Measurements from ENCODE around the gene GAK.
"Not testable (repeated sequence)": the region's sequence is repeated elsewhere in the genome, so short reads cannot be mapped to it uniquely, and the experiment has no call there.

Gene GAK

DNA sequence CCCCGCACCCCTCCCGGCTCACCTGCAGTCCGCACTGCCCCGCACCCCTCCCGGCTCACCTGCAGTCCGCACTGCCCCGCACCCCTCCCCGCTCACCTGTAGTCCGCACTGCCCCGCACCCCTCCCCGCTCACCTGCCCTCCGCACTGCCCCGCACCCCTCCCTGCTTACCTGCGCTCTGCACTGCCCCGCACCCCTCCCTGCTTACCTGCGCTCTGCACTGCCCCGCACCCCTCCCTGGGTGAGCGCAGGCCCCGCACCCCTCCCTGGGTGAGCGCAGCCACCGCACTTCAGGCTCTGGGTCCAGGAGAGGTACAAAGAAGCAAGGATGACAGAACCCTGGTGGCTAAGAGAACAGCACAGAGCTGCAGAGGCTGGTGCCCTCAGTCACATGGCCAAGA lies 4.5 kb downstream of the GAK start:
- DNase-seq (ENCODE audit: low read depth in 3 of 3, low spot score in 1 of 3), result not testable (repeated sequence)

DNA sequence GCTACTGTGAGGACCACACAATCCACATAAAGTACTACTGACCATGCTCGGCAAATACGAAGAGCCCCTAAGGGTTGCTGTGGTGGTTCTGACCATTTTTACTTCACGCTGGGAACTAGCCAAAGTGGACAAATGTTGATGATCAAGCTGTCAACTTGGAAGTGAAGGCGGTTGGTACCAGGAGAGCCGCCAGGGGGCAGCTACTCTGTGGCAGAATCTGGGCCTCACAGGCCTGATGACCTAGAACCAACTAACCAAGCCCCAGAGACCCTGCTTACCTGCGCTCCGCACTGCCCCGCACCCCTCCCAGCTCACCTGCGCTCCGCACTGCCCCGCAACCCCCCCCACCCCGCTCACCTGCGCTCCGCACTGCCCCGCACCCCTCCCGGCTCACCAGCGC lies 5.6 kb downstream of the GAK start:
- DNase-seq (ENCODE audit: low read depth in 3 of 3, low spot score in 1 of 3), result no peak

DNA sequence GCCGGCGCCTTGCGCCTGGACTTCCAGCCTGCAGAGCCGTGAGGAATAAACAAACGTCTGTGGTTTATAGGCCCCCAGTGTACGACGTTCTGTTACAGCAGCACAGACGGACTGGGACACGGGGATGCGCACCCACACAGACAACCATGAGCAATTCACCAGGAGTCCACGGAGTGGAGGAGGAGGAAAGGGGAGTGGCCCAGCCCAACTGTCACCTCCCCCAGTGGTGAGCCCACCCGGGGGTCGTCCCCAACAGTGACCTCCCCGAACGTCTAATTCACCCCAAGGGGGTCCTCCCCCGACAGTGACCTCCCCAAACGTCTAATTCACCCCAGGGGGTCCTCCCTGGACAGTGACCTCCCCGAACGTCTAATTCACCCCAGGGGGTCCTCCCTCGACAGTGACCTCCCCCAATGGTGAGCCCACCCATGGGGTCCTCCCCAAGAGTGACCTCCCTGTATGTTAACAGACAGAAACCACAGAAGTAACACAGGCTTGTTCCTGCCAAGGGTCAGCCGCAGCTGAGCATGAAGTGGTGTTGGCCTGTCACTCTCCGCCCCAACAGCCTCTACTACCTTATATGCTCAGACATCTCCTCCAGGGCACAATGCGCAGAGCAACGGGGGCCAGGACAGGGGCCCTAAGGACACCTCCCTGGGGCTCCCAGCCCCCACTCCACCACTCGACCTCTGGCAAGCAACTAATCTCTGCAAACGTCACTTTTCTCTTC lies 6.2 kb downstream of the GAK start:
- DNase-seq (ENCODE audit: low read depth in 3 of 3, low spot score in 1 of 3), result no peak

DNA sequence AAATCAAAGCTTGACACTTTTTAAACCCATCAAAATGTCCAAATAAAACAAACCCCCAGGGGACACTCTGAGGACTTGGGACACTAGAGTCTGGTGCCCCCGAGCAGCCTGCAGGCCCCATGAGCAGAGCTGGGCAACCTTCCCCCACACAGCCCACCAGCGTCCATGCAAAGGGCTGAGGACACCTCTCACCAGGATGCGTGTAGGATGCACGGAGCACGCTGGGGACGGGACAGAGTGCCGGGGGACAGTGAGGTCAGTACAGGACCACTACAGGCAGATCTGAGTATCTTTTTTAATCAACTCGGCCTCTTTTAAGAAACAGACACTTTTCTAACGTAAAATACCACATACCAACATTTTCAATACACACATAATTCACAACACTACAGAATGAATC lies 6.9 kb downstream of the GAK start:
- DNase-seq (ENCODE audit: low read depth in 3 of 3, low spot score in 1 of 3), result no peak

DNA sequence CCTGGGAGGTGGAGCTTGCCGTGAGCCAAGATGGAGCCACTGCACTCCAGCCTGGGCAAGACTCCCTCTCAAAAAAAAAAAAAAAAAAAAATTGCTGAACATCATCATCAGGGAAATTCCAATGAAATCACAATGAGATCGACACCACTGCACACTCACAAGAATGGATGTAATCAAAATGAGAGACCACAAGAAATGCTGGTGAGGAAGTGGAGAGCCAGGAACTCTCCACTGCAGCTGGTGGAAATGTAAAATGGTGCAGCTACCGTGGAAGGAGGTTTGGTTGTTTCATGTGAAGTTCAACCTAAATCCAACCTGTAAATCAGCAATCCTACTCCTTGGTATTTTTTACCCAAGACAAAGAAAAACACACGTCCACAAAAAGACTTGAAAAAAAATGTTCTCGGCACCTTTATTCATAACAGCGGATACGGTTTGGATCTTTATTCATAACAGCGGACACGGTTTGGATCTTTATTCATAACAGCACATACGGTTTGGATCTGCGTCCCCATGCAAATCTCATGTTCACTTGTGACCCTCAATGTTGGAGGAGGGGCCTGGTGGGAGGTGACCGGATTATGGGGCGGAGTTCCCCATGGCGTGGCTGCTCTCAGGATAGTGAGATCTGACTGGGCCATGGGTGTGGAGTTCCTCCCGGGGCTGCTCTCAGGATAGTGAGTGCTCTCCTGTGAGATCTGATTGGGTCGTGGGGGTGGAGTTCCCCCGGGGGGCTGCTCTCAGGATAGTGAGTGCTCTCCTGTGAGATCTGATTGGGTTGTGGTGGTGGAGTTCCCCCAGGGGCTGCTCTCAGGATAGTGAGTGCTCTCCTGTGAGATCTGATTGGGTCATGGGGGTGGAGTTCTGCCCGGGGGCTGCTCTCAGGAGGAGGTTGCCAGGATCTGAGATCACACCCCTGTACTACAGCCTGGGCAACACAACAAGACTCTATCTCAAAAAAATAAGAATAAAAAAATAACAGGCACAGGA lies 7.7 kb downstream of the GAK start:
- no peak for DNase-seq (ENCODE audit: low read depth in 3 of 3, low spot score in 1 of 3)

DNA sequence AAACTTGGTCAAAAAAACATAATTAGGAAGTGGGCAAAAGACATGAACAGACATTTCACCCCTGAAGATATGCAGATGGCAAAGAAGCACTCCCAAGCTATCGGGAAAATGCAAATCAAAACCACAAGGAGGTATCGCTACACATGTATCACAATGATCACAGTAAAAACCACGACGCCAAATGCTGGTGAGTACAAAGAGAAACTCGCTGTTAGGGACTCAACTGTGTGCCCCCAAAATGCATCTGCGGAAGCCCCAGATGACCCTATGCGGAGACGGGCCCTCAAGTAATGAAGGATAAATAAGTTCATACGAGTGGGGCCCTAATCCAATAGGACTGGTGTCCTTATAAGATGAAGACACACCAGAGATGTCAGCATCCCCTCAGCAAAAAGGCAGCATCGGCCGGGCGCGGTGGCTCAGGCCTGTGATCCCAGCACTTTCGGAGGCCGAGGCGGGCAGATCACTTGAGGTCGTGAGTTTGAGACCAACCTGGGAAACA lies 10.2 kb downstream of the GAK start:
- no peak for DNase-seq (ENCODE audit: low read depth in 3 of 3, low spot score in 1 of 3)

DNA sequence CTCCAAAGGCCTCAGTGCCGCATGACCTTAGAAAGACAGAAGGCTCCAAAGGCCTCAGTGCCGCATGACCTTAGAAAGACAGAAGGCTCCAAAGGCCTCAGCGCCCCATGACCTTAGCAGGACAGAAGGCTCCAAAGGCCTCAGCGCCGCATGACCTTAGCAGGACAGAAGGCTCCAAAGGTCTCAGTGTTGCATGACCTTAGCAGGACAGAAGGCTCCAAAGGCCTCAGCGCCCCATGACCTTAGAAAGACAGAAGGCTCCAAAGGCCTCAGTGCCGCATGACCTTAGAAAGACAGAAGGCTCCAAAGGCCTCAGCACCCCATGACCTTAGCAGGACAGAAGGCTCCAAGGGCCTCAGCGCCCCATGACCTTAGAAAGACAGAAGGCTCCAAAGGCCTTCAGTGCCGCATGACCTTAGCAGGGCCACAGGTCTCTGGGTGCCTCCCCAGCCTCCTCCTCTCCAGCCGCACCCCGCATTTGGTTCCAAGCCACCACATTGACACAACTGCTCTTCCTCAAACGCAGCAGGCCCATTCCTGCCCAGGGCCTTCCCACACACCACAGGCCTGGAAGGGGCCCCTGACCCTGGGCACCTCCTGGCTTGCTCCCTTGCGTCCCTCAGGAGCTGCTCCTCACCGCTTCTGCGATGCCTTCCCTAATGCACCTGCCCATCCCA lies 13.0 kb downstream of the GAK start:
- DNase-seq (ENCODE audit: low read depth in 3 of 3, low spot score in 1 of 3), result not testable (repeated sequence)

DNA sequence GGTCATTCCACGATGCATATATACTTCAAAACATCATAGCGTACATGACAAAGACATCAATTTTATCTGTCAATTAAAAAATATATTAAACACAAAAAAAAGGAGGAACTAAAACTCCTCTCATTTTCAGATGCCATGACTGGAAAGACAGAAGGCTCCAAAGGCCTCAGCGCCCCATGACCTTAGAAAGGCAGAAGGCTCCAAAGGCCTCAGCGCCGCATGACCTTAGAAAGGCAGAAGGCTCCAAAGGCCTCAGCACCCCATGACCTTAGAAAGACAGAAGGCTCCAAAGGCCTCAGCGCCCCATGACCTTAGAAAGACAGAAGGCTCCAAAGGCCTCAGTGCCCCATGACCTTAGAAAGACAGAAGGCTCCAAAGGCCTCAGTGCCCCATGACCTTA lies 13.5 kb downstream of the GAK start:
- not testable (repeated sequence) for DNase-seq (ENCODE audit: low read depth in 3 of 3, low spot score in 1 of 3)

DNA sequence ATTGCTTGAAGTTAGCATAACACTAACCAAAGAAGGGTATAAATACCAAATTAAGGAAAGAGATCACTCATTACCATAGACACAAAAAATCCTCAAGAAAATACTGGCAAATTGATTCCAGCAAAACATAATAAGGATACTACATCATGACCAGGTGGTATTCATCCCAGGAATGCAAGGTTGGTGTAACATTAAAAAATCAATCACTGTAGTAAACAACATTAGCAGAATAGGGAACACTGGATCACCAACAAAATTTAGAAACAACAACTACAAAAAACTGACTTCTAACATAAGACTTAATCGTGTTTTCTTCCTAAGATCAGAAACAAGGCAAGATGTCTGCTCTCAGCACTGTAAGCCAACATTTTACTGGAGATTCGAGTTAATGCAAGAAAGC lies 14.1 kb downstream of the GAK start:
- no peak for DNase-seq (ENCODE audit: low read depth in 3 of 3, low spot score in 1 of 3)

DNA sequence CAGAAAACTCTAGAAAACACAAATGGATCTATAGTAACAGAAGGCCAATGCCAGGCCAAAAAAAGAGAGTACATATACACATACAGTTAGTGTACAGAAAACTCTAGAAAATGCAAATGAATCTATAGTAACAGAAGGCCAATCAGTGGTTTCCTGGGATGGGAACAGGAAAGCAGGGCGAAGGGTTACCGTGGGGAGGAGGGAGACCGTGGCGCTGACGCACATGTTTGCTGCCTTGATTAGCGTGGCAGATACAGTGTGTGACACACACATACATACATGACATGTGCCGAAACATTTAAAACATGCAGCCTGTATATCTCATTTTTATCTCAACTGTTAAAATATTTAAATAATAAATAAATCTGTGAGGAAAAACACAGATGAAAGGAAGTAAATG lies 14.7 kb downstream of the GAK start:
- no peak for DNase-seq (ENCODE audit: low read depth in 3 of 3, low spot score in 1 of 3)

DNA sequence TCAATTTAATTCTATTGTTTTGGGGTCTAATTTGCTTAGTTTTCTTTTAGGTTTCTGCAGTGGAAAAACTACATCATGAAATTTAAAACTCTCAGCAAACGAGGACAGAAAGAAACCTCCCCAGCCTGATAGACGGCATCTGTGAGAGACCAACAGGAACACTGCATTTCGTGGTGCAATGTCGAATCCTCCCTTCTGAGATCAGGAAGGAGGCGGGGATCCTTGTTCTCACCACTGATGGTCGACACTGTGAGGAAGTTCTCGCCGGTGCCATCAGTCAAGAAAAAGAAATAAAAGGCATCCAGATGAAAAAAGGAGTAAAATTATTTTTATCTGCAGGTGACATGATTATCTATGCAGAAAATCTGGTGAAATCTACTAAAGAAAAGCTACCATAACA lies 16.5 kb downstream of the GAK start:
- no peak for DNase-seq (ENCODE audit: low read depth in 3 of 3, low spot score in 1 of 3)

DNA sequence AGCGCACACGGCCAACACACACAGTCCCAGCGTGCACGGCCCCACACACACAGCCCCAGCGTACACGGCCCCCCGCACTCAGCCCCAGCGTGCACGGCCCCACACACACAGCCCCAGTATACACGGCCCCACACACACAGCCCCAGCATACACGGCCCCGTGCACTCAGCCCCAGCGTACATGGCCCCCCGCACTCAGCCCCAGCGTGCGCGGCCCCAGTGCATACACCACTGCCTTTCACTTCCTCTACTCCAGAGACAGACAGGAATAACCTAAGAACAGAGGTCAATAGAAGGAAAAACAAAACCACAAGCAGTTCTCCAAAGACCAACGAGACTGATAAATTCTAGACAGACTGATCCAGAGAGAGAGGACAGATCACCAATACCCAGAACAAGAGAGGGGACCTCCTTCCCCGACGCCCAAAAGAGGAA lies 17.1 kb downstream of the GAK start:
- DNase-seq (ENCODE audit: low read depth in 3 of 3, low spot score in 1 of 3), result no peak

DNA sequence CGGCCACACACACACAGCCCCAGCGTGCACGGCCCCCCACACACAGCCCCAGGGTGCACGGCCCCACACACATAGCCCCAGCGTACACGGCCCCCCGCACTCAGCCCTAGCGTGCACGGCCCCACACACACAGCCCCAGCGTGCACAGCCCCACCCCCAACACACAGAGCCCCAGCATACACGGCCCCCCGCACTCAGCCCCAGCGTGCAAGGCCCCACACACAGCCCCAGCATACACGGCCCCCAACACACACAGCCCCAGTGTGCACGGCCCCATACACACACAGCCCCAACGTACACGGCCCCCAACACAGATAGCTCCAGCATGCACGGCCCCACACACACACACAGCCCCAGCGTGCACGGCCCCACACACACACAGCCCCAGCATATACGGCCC lies 17.6 kb downstream of the GAK start:
- DNase-seq (ENCODE audit: low read depth in 3 of 3, low spot score in 1 of 3), result no peak

DNA sequence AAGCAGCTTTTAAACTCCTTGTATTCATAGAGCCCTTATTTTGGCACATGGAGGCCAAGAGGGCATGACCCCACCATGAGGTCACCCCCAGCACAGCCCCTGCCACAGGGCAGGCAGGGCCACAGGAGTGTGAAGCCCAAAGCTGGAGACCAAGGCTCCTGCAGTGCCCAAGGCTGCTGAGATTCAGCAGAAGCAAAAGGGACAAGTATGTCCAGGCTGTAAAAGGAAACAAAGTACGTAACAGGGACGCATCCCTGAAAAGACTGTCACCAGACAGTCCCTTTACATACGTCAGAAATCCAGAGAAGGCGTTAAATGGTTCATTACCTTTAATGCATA lies 18.9 kb downstream of the GAK start:
- DNase-seq (ENCODE audit: low read depth in 3 of 3, low spot score in 1 of 3), result no peak

DNA sequence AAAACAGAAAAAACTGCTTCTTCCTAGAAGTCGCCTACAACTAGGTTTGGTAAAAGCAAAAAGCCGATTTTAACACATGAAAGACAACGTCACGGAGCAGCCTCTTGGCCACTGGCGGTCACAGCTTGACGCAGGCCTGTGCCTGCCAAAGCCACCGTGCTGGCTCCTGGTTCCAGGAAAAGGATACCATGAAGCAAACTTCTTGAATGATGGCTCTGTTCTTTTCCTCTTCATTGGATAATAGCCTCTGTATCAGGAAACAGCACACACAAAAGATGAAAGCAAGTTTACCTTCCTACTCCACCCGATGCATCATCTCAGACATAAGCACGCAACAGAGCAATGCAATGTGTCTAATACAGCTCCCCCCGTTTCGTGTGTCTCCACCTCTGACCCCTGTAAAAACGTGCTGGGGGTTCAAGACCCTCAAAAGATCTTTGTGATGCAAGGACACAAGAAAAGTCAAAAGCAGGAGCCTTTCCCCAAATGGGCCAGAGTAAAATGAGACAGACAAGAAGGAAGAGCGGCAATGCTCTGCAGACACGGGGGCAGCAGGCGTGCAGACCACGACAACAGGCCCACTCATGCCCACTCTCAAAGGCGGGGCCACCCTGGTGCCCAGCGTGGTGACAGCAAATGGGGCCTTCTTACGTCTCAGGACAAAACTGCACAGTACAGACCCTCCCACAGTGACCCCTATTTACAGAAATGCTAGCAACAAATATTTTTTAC lies 19.4 kb downstream of the GAK start:
- DNase-seq (ENCODE audit: low read depth in 3 of 3, low spot score in 1 of 3), result no peak

DNA sequence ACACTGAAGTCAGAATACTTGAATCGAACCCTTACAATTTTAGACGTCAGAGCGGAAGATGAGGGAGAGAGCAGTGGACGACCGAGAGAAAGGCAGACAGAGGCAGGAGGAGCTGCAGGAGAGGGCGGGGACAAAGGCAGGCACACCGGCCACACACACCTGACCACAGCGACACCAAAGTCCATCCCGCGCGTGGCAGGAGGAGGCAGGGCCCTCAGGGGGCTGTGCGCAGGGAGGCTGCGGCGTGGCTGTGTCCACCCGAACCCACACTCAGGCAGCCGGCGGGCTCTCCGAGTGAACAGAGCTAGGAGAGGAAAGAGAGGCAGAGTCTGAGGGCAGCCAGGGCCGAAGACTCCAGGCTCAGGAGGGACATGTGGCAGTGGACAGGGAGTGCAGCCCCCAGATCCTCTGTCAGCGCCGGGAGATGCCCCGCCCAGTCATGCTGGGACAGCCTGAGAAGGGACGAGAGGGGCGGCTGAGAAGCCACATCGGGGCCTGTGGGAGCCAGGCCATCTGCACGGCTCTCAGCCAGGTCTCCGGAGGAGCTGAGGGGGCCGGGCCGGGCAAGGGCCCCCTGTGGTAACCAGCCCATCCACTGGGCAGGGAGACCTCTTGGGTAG lies 20.1 kb downstream of the GAK start:
- DNase-seq (ENCODE audit: low read depth in 3 of 3, low spot score in 1 of 3), result no peak

DNA sequence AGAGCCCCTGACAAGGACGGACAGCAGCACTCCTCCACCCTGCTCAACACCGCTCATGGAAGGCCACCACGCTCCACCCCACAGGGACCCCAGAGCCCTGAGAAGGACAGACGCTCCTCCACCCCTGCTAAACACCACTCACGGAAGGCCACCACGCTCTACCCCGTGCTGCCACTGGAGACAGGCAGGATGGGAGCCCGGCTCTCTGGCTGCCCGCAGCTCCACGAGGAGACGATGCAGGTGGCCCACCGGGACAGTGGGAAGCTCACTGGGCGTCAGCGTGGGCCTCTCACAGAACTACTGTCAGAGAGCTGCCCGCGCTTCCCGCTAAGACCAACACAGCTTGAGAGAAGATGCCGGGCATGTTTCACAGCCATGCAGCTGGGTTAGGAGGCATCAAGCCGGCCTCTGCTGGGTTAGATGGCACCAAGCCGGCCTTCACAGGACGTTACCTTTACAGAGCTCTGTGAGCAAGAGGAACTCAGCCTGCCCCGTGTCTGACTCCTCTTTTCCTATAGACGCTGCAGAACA lies 20.8 kb downstream of the GAK start:
- DNase-seq (ENCODE audit: low read depth in 3 of 3, low spot score in 1 of 3), result no peak

DNA sequence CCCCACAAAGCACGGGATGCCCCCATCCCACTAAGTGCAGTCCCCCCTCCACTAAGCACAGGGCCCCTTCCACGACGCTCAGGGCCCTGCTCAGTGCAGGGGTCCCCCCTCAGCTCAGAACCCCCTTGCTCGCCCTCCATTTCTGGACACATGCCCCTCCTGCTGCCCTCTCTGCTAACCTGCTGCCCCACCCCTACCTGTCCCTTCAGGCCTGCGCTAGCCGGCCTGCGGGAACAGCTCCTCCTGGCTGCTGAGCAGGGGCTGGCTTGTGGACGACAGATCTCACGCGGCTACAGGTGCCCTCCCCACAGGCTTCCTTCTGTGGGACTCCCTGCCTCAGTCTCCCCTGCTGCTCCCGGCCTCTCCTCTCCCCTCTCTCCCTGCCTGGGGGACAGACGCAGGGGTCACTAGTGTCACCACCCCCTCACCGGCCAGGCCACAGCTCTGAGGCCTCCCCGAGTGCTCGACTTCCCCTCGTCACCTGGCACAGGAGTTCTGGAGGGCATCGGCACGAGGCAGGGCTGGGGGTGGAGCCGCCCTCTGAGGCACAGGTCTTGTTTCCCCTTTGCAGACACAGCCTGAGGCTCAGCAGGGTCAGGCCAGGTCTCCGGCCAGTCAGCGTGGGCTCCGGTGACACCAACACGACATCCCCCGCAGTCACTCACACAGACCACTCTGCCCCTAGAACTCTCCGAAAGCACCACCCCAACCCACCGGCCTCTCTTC lies 21.6 kb downstream of the GAK start:
- DNase-seq (ENCODE audit: low read depth in 3 of 3, low spot score in 1 of 3), result no peak

DNA sequence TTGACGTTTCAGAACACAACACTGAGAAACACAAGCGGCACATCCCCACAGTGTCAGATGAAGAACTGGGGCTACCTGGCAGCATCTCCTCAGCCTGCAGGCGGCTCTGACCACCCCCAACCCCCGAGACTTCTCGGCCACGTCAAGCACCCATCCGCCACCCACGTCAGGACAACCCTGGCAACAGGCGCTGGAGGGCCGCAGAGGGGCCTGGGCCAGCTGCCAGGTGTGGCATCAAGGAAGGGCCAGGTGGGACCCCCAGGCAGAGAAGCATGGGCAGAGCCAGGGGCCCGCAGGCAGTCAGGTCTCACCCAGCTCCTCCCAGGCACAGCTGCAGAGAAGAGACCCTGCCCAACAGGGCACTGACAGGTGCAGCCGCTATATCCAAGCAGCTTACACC lies 22.3 kb downstream of the GAK start:
- no peak for DNase-seq (ENCODE audit: low read depth in 3 of 3, low spot score in 1 of 3)

DNA sequence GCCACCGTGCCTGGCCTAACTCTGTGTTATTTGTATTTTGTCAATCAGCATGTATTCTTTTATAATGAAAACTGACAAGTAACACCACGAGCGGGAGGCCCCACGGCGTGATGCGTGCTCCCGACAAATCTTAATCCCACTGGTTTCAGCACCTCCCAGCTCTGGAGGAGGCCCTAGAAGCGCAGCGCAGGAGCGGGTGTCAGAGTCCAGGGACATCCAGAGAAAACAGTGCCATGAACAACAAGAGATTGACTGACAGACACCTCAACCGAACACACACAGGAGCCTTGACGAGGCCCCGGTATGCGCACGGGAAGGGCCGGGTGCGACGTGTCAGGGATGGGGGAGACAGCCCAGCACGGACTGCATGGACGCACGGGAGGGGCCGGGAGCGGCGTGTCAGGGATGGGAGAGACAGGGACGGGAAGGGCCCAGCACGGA lies 23.0 kb downstream of the GAK start:
- no peak for DNase-seq (ENCODE audit: low read depth in 3 of 3, low spot score in 1 of 3)

Measured in stimulated activated CD4-positive, alpha-beta T cell treated with anti-CD3 and anti-CD28 coated beads, TNF-alpha, amount 100 ng/mL, for 1 hour (primary cell).